ENCODE results near the gene TNFSF13B.

TNFSF13B gene

GRCh38 chr13:108316413-108316812 lies 46.9 kb downstream of the TNFSF13B start:
- no peak for TF ChIP-seq CTCF (conservative IDR thresholded peaks at IDR 0.05; ENCODE audit: low read depth, low read length)
- no peak overlapping the region for H3K4me3 ChIP-seq (ENCODE audit: low read depth, low read length)
- no peak for DNase-seq (ENCODE audit: low read depth)

GRCh38 chr13:108322206-108322824 lies 52.8 kb downstream of the TNFSF13B start:
- TF ChIP-seq CTCF (conservative IDR thresholded peaks at IDR 0.05; ENCODE audit: low read depth, low read length) = peak; percentile 69
- no peak overlapping the region for H3K4me3 ChIP-seq (ENCODE audit: low read depth, low read length)
- DNase-seq (ENCODE audit: low read depth) = peak; percentile 72

- H3K4me3 ChIP-seq (ENCODE audit: low read depth, low read length) = no peak overlapping the region
- TF ChIP-seq CTCF (conservative IDR thresholded peaks at IDR 0.05; ENCODE audit: low read depth, low read length) = no peak
- DNase-seq (ENCODE audit: low read depth) = no peak
Measured at GRCh38 chr13:108323031-108323430, 53.5 kb downstream of the TNFSF13B start.

GRCh38 chr13:108325863-108326262 lies 56.3 kb downstream of the TNFSF13B start:
- TF ChIP-seq CTCF (conservative IDR thresholded peaks at IDR 0.05; ENCODE audit: low read depth, low read length) = no peak

GRCh38 chr13:108326309-108326708 lies 56.8 kb downstream of the TNFSF13B start:
- TF ChIP-seq CTCF (conservative IDR thresholded peaks at IDR 0.05; ENCODE audit: low read depth, low read length) = no peak
- peak; percentile 18 for DNase-seq (ENCODE audit: low read depth)
- no peak overlapping the region for H3K4me3 ChIP-seq (ENCODE audit: low read depth, low read length)

More at GRCh38 chr13:108325863-108326262, 56.3 kb downstream of the TNFSF13B start:
- H3K4me3 ChIP-seq (ENCODE audit: low read depth, low read length) = no peak overlapping the region
- DNase-seq (ENCODE audit: low read depth) = no peak

- no peak overlapping the region for H3K4me3 ChIP-seq (ENCODE audit: low read depth, low read length)
- no peak for TF ChIP-seq CTCF (conservative IDR thresholded peaks at IDR 0.05; ENCODE audit: low read depth, low read length)
- DNase-seq (ENCODE audit: low read depth) = no peak
Measured at GRCh38 chr13:108328848-108329247, 59.3 kb downstream of the TNFSF13B start.

- no peak overlapping the region for H3K4me3 ChIP-seq (ENCODE audit: low read depth, low read length)
- no peak for TF ChIP-seq CTCF (conservative IDR thresholded peaks at IDR 0.05; ENCODE audit: low read depth, low read length)
- DNase-seq (ENCODE audit: low read depth) = no peak
Measured at GRCh38 chr13:108332791-108333190, 63.3 kb downstream of the TNFSF13B start.
